HG03139 (cell line): ENCODE data around the gene SMARCC2.

ENCODE experiments used
- ATAC-seq: cut with Tn5 transposase; IDR thresholded peaks from one replicate; pipeline ENCODE4 v1.9.1; 2021; ENCODE audit not compliant: unreplicated experiment

The SMARCC2 gene

DNA sequence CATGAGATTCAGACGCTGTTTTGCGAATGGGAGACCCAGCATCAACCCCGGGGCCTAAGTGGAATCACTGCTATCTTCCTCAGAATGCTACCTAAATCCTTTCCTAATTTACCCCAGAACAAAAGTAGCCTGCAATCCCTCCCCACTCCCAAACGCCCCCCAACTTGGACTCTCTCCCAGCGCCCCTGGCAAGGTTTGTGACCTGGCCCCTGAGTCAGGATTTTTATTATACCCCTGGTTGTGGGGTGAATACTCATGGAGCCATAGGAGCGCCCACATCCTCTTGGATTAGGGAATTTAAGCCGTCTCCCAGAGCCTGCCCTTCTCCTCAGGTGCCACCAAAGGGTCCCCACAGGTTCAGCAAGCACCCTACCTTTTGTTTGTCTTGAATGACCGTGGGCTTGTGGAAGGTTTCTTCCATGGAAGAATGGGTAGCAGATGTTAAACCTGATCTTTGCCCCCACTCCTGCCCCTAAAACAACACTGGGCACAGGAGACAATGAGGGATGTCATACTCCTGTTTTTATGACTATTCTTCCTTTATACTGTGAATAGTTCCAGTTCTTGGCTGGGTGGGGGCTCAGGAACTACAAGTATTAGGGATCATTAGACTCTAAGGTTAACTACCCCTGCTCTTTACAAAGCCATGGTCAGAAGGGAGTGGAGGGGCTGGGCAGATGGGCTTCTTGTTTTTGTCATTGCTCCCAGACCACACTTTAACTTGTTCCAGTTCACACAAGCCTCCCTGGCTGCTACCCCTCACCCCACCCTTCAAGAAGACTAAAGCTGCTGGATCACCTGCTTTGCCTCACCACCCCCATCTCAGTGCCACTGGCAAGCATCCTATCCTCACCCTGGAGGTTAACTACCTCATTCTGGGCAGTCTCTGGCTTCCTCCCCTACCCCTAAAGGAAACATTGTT, 36.3 kb downstream of the SMARCC2 start:
- ATAC-seq: no peak

DNA sequence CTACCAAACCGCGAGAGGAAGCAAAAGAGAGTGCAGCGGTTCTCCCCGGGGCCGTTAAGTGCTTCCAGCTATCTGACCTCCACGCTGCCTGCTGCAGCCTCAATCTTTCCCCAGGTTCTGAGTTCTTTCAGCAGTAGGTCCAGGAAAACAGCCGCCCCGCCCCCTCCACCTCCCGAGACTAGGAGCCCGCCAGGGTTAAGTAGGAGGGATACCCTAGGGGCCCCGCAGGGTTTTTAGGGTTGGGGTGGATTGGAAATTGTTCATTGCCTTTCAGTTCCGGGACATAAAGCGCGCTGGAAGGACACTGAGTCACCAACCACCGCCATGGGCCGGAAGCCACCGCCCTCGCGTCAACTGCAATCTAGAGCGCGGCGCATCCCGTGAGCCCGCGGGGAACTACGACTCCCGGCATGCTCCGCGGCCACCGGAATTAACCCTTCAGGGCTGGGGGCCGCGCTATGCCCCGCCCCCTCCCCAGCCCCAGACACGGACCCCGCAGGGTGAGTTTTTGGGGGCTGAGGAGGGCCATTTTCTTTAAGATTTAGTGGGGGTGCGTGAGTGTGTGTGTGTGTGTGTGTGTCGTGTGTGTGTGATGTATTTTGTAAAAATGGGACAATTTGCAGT, 37.0 kb downstream of the SMARCC2 start, which contains the start of gene MYL6B:
Gene MYL6B, plus strand, starts transcription at position 456 of the 624 bp plus-strand sequence. CDS start 1,332 bp downstream, outside the sequence.
- ATAC-seq: peak; percentile 86

DNA sequence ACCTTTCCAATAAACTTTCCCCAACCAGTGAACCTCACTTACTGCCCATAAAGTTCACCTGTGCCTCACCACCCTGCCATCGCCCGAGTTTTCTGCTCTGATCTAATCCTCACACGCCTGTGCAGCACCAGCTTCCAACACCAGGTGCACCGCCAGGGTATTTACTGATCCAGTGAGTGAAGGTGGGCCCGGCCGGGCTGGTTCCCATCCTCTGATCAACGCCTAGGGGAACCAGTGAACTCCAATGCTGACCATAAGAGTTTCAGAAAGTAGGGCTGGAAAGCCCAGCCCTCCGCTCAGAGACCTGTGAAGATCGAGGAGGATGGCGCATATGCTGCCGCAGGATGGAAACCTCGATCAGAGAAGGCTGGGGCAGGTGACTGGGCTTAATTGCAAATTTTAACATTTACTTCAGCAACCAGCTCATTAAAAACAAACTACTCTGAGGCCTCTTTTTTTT, 37.6 kb downstream of the SMARCC2 start:
- ATAC-seq: peak; percentile 35

DNA sequence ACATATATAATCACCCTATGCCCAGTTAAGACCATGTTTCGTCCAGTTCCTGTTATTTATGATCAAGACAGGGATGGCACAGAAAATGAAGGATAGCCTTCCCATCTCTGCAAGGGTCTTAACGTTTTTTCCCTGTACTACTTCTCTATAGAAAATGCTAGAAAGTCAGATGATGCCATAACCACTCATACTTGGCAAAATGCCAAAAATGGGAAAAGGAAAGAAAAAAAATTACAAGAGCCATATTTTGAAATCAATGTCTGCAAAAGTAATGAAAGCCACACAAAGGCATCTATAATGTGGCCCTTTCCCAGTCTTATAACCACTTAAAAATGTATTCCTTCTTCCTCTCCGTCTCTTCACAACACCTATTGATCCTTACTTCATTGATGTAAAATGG, 38.7 kb downstream of the SMARCC2 start:
- ATAC-seq: no peak

DNA sequence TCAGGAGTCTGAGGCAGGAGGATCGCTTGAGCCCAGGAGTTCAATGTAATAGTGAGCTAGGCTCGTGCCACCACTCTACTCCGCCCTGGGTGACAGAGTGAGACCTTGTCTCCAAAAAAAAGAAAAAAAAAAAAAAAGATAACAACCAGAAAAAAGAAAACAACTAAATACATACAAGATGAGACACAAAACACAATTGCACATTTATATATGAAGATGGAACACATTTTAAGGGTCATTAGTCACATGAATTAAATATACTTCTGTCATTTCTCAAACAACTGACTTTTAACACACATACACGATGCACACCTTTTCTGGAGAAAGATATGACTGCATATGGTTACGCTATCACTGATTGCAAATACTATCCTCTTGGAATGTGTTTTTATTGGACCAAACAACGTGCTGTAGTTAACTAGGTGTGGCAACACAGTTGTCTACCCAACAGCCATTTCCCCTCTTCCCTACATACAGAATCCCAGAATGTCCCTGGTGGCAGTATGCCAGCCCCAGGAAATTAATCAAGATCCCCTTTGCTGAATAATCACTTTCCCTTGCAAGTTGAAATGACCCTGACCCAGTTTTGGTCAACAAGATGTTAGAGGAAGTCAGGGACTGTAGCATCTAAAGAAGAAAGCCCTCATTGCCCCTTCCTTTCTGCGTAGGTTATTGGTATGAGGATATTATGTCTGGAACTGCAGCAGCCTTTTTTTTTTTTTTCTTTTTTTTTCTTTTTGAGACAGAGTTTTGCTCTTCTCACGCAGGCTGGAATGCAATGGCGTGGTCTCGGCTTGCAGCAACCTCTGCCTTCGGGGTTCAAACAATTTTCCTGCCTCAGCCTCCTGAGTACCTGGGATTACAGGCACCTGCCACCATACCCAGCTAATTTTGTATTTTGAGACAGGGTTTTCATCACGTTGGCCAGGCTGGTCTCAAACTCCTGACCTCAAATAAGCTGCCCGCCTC, 42.5 kb downstream of the SMARCC2 start:
- ATAC-seq: no peak

DNA sequence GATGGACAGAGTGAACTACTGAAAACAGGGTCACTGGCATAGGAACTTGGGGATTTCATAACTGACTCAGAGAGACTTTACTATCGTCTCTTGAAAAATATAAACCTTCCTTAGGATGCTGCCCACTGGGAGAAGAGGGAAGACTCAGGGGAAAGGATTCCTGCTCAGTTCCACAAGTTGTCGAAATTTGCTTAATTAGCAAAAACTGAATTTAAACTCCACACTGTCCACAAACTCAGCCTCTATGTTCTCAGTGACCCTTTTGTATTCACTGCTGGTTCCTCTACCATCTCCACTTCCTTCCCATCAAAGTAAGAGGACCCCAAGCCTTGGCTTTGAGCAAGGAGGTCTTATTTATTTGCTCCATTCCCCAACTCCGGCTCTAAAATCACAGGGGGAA, 44.1 kb downstream of the SMARCC2 start:
- no peak for ATAC-seq

DNA sequence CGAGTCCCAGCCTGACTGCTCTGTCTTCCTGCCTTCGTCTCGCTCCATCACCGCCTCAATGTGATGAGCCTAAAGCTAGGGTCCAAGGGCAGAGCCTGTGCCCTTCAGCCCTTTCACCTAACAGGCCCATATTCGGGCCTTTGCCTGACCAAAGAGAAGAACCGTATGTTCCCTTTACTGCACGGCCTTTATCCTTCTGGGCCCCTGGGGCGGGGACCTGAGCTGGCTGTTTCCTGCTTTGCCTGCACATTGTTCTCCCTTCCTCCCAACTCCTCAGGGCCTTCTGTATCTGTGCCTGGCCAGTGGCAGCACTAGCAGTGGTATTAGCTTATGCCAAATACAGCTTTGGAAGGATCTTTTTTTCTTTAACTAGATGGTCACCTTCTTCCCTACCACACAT, 45.4 kb downstream of the SMARCC2 start:
- ATAC-seq: no peak

DNA sequence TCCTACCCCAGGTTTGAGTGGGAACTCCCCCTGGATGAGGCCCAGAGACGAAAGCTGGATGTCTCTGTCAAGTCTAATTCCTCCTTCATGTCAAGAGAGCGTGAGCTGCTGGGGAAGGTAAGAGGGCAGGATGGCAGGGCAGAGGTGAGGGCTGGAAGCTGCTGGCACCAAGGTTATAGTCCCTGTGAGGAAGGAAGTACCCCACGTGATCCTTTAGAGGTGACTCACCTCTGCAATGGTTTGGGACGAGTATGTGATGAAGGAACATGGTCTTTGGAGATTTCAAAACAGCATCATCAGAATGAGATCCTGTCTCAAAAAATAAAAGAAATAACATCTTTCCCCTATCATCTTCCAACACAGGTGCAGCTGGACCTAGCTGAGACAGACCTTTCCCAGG, 46.1 kb downstream of the SMARCC2 start:
- ATAC-seq: no peak

DNA sequence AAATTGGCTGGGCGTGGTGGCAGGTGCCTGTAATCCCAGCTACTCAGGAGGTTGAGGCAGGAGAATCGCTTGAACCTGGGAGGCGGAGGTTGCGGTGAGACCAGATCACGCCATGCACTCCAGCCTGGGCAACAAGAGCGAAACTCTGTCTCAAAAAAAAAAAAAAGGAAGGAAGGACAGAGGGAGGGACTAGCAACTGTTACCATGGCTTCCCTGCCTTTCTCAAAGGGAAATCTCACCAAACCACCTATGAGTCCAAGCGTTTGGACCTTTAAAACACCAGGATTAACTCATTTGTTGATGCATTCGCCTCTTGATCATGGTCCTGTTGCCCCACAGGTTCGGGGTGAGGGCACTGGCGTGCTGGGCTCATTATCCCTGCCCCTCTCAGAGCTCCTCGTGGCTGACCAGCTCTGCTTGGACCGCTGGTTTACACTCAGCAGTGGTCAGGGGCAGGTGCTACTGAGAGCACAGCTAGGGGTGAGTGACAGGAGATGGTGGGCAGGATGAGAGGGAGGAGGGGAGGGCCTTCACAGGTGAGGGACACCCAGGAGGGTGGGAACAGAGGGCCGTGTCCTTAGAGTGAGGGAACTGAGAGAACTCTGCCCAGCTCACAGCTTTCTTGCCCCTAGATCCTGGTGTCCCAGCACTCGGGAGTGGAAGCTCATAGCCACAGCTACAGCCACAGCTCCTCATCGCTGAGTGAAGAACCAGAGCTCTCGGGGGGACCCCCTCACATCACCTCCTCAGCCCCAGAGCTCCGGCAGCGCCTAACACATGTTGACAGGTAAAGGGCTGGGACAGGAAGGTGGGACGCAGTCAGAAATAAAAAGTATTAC, 47.1 kb downstream of the SMARCC2 start:
- no peak for ATAC-seq

DNA sequence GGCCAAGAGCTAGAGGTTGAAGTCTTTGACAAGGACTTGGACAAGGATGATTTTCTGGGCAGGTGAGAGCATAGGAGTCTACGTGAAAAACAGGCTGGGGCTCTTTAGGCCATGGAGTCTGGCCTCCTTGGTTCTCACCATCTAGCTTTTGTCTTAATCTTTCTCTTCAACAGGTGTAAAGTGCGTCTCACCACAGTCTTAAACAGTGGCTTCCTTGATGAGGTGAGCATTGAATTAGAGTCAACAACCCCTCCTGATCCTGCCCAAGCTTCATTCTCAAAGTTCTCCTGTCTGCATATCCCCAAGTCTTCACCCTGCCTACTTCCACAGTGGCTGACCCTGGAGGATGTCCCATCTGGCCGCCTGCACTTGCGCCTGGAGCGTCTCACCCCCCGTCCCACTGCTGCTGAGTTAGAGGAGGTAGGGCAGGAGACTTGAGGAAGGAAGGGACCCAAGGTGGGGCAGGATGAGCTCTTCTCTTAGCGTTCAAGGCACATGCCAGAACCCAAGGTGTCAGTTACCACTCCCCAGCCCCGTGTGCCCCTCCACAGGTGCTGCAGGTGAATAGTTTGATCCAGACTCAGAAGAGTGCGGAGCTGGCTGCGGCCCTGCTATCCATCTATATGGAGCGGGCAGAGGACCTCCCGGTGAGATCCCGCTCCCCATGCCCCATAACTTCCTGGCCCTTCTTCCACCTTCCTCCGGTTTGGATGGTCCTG, 51.3 kb downstream of the SMARCC2 start:
- no peak for ATAC-seq

DNA sequence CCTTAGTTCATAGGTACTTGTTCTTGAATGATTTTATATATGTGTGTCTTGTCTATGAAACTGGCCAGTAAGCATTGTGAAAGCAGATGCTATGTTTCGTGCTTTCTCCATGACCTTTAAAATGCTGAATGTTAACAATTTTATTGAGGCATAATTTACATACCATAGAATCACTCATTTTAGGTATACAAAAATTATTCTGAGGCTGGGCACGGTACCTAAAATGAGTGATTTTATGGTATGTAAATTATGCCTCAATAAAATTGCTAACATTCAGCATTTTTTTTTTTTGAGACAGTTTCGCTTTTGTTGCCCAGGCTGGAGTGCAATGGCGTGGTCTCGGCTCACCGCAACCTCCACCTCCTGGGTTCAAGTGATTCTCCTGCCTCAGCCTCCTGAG, 54.4 kb downstream of the SMARCC2 start:
- ATAC-seq: no peak

DNA sequence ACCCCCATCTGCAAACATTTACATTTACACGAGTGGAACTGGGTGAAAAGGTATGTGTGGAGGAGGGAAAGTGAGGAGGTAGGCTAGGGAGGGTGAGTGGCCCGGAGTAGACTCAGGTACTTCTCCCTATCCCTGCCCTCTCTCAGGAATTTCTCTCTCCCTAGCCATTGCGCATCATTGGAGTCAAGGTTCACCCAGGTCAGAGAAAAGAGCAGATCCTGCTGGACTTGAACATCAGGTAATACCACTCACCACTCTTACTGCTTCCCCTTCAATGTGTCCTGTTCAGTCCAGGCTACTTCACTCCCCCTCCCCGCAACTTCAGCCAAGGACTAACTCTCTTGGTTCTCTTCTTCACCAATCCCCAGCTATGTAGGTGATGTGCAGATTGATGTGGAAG, 58.4 kb downstream of the SMARCC2 start:
- no peak for ATAC-seq

DNA sequence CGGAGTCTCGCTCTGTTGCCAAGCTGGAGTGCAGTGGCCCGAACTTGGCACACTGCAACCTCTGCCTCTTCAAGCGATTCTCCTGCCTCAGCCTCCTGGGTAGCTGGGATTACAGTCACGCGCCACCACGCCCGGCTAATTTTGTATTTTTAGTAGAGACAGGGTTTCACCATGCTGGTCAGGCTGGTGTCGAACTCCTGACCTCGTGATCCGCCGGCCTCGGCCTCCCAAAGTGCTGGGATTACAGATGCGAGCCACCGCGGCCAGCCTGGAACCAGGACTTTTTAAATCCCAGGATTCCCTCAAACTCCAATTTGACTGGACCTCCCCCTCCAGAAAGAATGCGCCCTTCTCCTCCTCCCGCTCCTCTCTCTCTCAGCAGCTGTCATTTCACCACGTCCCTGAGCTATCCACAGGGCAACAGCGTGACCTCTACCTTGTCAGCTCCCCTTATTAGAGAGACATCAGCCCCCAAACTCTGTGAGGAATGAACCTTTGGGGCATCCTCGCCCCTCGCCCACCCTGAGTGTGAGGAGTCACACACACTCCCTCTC, 59.3 kb downstream of the SMARCC2 start:
- ATAC-seq: no peak

DNA sequence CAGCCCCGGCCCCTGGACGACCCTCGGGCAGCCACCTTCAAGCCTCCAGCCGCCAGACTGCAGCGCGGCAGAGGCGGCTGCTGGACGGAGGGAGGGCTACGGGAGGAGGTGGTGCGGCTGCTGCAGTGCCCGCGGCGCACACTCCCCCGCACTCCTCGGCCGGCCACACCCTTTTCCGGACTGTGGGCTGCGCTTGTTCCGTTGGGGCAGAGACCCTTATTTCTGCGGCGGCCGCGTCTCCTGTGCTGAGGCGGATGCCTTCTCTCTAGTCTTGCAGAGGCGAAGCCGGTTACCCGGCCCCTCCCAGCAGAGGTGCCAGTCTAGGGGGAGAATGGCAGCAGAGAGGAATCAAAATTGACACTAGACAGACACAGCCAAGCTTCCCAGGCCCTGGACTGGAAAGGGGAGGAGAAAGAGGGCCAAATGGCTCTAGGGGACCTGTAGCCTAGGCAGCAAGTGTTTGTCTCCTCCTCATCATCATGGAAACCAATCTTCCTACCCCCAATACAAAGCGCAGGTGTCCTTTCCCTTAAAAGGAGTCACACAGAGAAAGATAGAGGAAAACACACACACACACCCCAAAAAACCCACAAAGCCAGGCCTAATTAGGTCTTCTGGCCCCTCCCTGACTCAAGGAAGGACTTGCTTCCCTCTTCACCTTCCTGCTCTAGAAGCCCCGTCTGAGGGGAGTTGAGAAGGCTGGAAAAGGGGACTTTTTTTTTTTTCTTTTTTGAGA, 59.9 kb downstream of the SMARCC2 start:
- ATAC-seq: no peak

DNA sequence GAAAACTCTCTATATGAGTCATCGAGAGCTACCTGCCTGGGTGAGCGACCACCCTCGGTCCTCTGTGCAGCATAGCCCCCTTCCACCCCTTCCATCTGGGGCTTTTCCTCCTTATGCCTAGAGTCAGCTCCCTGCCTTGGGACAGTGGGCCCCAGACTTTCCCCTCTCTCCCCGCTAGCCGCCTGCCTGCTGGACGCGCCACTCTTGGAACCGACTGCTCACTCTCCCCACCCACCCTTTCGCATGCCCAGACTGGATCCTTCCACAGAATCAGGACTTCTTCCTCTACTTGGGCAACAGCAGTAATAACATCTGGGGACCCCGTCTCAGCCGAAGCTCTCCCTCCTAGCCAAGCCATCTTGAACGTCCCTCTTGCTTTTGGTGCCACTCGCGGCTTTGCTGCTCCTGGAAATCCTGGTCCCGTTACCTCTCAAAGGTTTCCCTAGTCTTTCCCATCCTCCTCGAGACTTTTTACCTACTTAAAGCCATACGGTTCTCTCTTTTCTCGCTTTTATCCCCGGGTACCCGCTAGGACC, 60.5 kb downstream of the SMARCC2 start:
- no peak for ATAC-seq

DNA sequence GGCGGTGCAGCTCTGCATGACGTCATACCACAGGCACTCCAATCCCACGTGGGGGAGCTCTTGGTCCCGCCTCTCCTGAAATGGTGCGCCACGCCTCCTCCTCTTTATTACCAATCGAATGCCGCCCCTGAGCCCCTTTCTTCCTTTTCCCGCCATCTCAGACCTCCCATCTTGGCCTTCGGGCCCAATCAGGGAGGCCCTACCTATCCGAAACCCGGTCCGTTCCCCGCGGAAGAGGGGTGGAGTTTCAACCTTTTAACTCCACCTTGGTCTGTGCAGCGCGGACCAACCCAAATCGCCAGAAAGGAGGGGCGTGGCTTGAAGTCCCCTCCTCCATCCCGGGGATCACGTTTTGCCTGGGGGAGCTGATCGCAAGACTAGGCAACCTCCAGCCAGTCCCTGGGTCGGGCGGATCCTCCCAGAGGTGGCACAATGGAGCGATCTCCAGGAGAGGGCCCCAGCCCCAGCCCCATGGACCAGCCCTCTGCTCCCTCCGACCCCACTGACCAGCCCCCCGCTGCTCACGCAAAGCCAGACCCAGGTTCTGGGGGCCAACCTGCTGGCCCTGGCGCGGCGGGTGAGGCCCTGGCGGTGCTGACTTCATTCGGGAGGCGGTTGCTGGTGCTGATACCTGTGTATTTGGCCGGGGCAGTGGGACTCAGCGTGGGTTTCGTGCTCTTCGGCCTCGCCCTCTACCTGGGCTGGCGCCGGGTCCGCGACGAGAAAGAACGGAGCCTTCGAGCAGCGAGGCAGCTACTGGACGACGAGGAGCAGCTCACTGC, 61.2 kb downstream of the SMARCC2 start, which contains the start of gene ESYT1:
Gene ESYT1, plus strand, starts transcription at position 380 of the 782 bp plus-strand sequence. Its CDS starts 53 bp downstream, at position 433.
- peak; percentile 79 for ATAC-seq

DNA sequence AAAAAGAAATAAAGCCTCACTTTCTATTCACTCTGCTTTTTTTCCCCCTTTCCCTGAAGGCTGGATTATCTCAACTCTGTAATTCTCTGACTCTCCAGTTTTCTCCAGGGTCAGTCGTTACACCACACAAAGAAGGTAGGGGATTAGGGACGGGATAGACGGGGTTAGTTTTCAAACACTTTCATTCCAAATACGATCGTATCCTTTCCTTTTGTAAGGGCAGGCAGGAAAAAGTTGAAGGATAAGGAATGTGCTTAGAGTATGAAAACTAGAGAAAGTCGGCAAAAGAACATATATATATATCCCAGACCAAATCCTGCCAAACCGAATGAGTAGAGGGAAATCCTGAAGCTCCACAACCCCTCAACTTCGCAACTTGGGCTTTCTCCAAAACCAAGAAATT, 61.8 kb downstream of the SMARCC2 start:
- ATAC-seq: no peak
